DND-41 (cell line): ENCODE results near the gene CHID1.

Experiments used
- ATAC-seq: fragments of 200-7000 bp; cut with Tn5 transposase; 3 replicates; pipeline ENCODE4 v1.9.1; 2021; ENCODE audit warnings: low read depth; ENCODE audit not compliant: insufficient read depth
- DNase-seq: peaks from one replicate; pipeline ENCODE4 v3.0.0-alpha.2; 2020
- H2AFZ ChIP-seq: 2 replicates; pipeline ENCODE4 v1.6.0; 2012; ENCODE audit warnings: low read depth, low read length
- H3K27ac ChIP-seq: 2 replicates; pipeline ENCODE4 v1.5.1; 2012; ENCODE audit warnings: low read length, inconsistent platforms
- H3K27me3 ChIP-seq: fragments of 200-600 bp; sonication (generic); 2 replicates; pipeline ENCODE4 v1.6.0; 2012; ENCODE audit warnings: low read length, mild to moderate bottlenecking, inconsistent platforms; ENCODE audit not compliant: insufficient read depth, poor library complexity
- H3K36me3 ChIP-seq: 2 replicates; pipeline ENCODE4 v1.5.1; 2012; ENCODE audit warnings: low read length, inconsistent platforms; ENCODE audit not compliant: insufficient read depth
- H3K4me1 ChIP-seq: 2 replicates; pipeline ENCODE4 v1.5.1; 2012; ENCODE audit warnings: mild to moderate bottlenecking, low read length; ENCODE audit not compliant: insufficient read depth
- H3K4me2 ChIP-seq: 2 replicates; pipeline ENCODE4 v1.6.0; 2012; ENCODE audit warnings: mild to moderate bottlenecking, moderate library complexity, low read length, inconsistent platforms; ENCODE audit not compliant: insufficient read depth
- H3K4me3 ChIP-seq, 2 experiments: fragments of 200-600 bp in 1 of 2; shearing (Covaris generic) in 1 of 2; 2 replicates each; pipeline ENCODE4 v1.5.1; 2012 to 2016; ENCODE audit warnings: inconsistent platforms in 2 of 2, low read length in 2 of 2, mild to moderate bottlenecking in 2 of 2, low read depth in 1 of 2, moderate library complexity in 1 of 2
- H3K79me2 ChIP-seq: 2 replicates; pipeline ENCODE4 v1.6.0; 2012; ENCODE audit warnings: low read length, inconsistent platforms; ENCODE audit not compliant: insufficient read depth
- H3K9ac ChIP-seq: 2 replicates; pipeline ENCODE4 v1.6.0; 2012; ENCODE audit warnings: low read depth, mild to moderate bottlenecking, inconsistent platforms, low read length, moderate library complexity
- H3K9me3 ChIP-seq: 2 replicates; pipeline ENCODE4 v1.5.1; 2012; ENCODE audit warnings: low read length, moderate library complexity, mild to moderate bottlenecking, inconsistent platforms; ENCODE audit not compliant: insufficient read depth, severe bottlenecking
- H4K20me1 ChIP-seq: 2 replicates; pipeline ENCODE4 v1.6.0; 2012; ENCODE audit warnings: low read length; ENCODE audit not compliant: insufficient read depth
- EZH2 ChIP-seq: IDR thresholded peaks from 3 replicates; pipeline ENCODE4 v1.6.1; 2012; ENCODE audit warnings: borderline replicate concordance, low read depth, mild to moderate bottlenecking, moderate library complexity, low read length, inconsistent platforms; ENCODE audit not compliant: severe bottlenecking
- TF ChIP-seq, protein P1 (sequence below): IDR thresholded peaks from 2 replicates; pipeline ENCODE4 v1.5.1; 2012; ENCODE audit warnings: borderline replicate concordance, low read length, moderate library complexity, mild to moderate bottlenecking; ENCODE audit not compliant: poor library complexity, severe bottlenecking; ENCODE audit errors: extremely low read depth

CHID1 gene

DNA sequence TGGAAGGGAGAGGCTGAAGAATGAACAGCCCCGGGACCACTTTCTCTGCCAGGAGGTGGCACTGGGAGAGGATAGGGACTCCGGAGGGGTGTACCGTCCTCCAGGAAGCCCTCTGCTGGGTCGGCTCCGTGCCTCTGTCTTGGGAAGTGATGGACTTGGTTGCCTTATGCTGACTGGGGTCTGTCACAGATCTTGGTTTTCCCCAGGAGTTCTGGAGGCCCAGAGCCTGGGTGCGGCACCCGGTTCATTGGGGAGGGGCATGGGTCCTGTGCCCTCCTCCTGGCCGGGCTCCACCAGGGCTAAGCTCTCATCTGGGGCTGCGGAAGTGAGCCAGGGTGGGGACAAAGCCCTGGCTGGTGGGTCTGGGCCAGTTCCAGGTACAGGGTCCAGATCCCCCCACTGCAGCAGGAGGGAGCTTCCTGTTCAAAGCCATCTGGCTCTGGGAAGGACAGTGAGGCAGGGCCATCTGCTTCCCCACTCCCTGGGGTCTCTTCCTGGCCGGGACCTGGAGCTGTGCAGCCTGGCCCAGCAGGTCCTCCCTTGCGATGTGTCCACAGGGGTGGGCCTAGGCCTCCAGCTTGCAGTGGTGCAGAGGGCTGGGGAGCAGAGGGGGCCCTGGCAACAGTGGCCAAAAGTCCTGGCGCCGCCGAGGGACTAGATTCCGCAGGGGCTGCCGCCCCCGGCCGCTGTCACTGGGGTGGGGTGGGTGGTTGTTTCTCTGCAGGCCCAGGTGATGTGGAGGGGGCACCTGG, 14.0 kb upstream of the CHID1 start:
- peaks cover 17% of the 10 kb centered on the region; the same call in 1 of the 2 replicates for H4K20me1 ChIP-seq
- peaks cover 27% of the 10 kb centered on the region for H3K4me1 ChIP-seq
- no peaks in the 10 kb centered on the region for H3K9me3 ChIP-seq
- H3K27me3 ChIP-seq, result no peaks in the 10 kb centered on the region
- peaks cover 14% of the 10 kb centered on the region; the same call in 1 of the 2 replicates for H3K36me3 ChIP-seq
- H3K79me2 ChIP-seq, result peaks cover 37% of the 10 kb centered on the region
- H3K27ac ChIP-seq, result no peak overlapping the region
- H3K4me2 ChIP-seq, result no peak overlapping the region
- no peak overlapping the region for H3K4me3 ChIP-seq
- DNase-seq, result no peak
- no peak for TF ChIP-seq EZH2
- TF ChIP-seq, protein P1, sequence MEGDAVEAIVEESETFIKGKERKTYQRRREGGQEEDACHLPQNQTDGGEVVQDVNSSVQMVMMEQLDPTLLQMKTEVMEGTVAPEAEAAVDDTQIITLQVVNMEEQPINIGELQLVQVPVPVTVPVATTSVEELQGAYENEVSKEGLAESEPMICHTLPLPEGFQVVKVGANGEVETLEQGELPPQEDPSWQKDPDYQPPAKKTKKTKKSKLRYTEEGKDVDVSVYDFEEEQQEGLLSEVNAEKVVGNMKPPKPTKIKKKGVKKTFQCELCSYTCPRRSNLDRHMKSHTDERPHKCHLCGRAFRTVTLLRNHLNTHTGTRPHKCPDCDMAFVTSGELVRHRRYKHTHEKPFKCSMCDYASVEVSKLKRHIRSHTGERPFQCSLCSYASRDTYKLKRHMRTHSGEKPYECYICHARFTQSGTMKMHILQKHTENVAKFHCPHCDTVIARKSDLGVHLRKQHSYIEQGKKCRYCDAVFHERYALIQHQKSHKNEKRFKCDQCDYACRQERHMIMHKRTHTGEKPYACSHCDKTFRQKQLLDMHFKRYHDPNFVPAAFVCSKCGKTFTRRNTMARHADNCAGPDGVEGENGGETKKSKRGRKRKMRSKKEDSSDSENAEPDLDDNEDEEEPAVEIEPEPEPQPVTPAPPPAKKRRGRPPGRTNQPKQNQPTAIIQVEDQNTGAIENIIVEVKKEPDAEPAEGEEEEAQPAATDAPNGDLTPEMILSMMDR, result no peak
- H3K9ac ChIP-seq, result no peak overlapping the region
- no peak for ATAC-seq
- H2AFZ ChIP-seq, result no peak overlapping the region; the same call in 1 of the 2 replicates

DNA sequence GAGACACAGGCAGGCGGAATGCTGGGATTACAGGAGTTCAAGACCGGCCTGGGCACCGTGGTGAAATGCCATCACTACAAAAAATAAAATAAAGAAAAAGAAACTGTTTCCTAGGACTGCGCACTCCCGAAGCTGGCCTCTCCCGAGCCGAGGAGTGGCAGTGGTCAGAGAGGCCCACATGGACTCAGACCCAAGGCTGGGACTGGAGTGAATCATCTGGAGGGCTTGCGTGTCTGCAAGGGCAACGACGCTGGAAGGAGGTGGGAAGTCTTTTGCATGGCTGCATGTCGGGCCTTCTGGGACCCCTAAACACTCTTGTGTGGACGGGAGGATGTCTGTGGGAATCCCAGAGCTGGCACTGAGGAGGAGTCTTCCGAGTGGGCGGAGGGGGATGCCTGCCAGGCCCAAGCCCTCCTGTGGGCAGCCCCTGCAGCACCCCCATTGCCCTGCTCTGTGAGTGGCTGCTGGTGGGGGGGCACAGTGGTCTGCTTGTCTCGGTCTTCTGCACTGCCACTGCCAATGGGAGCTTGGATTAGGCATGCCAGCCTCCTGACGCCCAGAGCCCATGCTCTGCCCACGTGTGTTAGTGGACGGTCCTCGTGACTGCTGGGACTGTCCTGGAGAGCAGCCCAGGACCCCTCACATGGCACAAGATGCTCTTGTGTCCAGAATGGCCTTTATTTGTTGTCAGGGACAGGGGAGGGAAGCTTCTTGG, 13.2 kb upstream of the CHID1 start:
- Histone ChIP-seq H3K4me3 (no peak overlapping the region), H4K20me1 (peaks cover 13% of the 10 kb centered on the region; the same call in 1 of the 2 replicates), H3K27ac (no peak overlapping the region), H3K4me1 (peaks cover 27% of the 10 kb centered on the region), H3K79me2 (peaks cover 30% of the 10 kb centered on the region), H3K27me3 (no peaks in the 10 kb centered on the region), H3K9ac (no peak overlapping the region), H2AFZ (no peak overlapping the region), H3K4me2 (no peak overlapping the region), H3K9me3 (no peaks in the 10 kb centered on the region), H3K36me3 (peaks cover 13% of the 10 kb centered on the region; the same call in 1 of the 2 replicates)
- ATAC-seq (no peak), DNase-seq (no peak)
- TF ChIP-seq EZH2, result no peak
- TF ChIP-seq, protein P1, result no peak

DNA sequence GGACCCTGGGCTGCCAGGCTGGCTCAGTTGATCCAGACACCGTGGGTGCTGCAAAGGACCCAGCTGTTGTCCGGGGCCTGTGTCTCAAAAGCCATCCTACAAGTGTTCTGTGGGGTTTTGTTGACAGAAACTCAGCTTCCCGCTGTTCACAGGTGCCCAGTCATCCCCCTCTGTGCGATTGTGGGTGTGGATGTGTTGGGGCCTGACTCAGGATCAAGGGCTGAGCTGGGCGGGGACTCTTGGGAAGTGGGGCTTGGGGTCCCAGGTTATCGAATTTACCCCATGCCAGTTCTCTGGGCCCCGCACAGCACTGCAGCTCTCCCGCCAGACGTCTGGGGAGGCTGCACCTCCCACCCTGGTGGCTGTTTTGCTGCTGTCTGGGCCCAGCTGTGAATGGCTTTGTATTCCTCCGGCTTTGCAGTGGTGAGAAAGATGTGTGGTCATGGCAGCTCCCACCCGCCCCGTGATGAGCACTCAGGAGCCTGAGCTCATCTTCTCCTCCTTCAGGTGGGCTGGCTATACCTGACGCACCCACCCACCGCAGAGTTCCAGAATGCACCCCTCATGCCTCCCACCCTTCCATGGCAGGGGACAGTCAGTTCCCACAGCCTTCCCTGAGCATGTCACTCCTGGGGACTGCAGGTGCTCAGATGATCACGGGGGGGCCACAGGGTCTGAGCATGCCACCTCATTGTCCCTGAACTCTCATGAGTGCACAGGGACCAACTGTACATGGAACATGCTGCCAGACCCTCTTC, 11.5 kb upstream of the CHID1 start:
- Histone ChIP-seq H3K27ac (no peak overlapping the region), H2AFZ (no peak overlapping the region)
- TF ChIP-seq, protein P1, result no peak
- no peak for TF ChIP-seq EZH2

More for the DNA sequence above, 11.5 kb upstream of the CHID1 start:
- Histone ChIP-seq H3K36me3 (peaks cover 2% of the 10 kb centered on the region; the same call in 1 of the 2 replicates), H3K4me1 (peaks cover 12% of the 10 kb centered on the region), H4K20me1 (peaks cover 6% of the 10 kb centered on the region; the same call in 1 of the 2 replicates), H3K27me3 (no peaks in the 10 kb centered on the region), H3K79me2 (peaks cover 12% of the 10 kb centered on the region), H3K4me2 (no peak overlapping the region), H3K9me3 (no peaks in the 10 kb centered on the region), H3K4me3 (no peak overlapping the region), H3K9ac (no peak overlapping the region)
- ATAC-seq, result no peak
- no peak for DNase-seq
